HG02938 (cell line): ENCODE data around the gene PYGL.
"Not testable (repeated sequence)": the region's sequence is repeated elsewhere in the genome, so short reads cannot be mapped to it uniquely, and the experiment has no call there.

Experiments used
- ATAC-seq: cut with Tn5 transposase; IDR thresholded peaks from one replicate; pipeline ENCODE4 v1.9.1; 2021; ENCODE audit warnings: mild to moderate bottlenecking, moderate library complexity; ENCODE audit not compliant: unreplicated experiment

The PYGL gene

GRCh38 chr14:50929506-50929905, 14.8 kb downstream of the PYGL start:
- no peak for ATAC-seq

- ATAC-seq = no peak
Measured at GRCh38 chr14:50928002-50928635, 16.2 kb downstream of the PYGL start.

GRCh38 chr14:50926851-50927386, 17.4 kb downstream of the PYGL start:
- ATAC-seq = no peak

- ATAC-seq = no peak
Measured at GRCh38 chr14:50924843-50925242, 19.4 kb downstream of the PYGL start.

GRCh38 chr14:50924236-50924635, 20.0 kb downstream of the PYGL start:
- no peak for ATAC-seq

- no peak for ATAC-seq
Measured at GRCh38 chr14:50922803-50923202, 21.5 kb downstream of the PYGL start.

- no peak for ATAC-seq
Measured at GRCh38 chr14:50920482-50921230, 23.6 kb downstream of the PYGL start.

- not testable (repeated sequence) for ATAC-seq
Measured at GRCh38 chr14:50919524-50919923, 24.8 kb downstream of the PYGL start.

GRCh38 chr14:50917449-50917848, 26.8 kb downstream of the PYGL start:
- no peak for ATAC-seq

GRCh38 chr14:50910495-50911420, 33.5 kb downstream of the PYGL start:
- no peak for ATAC-seq

- no peak for ATAC-seq
Measured at GRCh38 chr14:50906326-50907065, 37.8 kb downstream of the PYGL start.

- no peak for ATAC-seq
Measured at GRCh38 chr14:50904719-50905118, 39.6 kb downstream of the PYGL start.

GRCh38 chr14:50901361-50901760, 42.9 kb downstream of the PYGL start:
- no peak for ATAC-seq

- no peak for ATAC-seq
Measured at GRCh38 chr14:50897658-50898175, 46.6 kb downstream of the PYGL start.

- ATAC-seq = not testable (repeated sequence)
Measured at GRCh38 chr14:50897005-50897404, 47.3 kb downstream of the PYGL start.

- not testable (repeated sequence) for ATAC-seq
Measured at GRCh38 chr14:50896421-50896820, 47.9 kb downstream of the PYGL start.

- ATAC-seq = no peak
Measured at GRCh38 chr14:50892255-50892654, 52.0 kb downstream of the PYGL start.

GRCh38 chr14:50887476-50887875, 56.8 kb downstream of the PYGL start:
- ATAC-seq = no peak

GRCh38 chr14:50883827-50884197, 60.5 kb downstream of the PYGL start:
- no peak for ATAC-seq
